Measurements from ENCODE around the gene UFD1.

UFD1 gene

GRCh38 chr22:19517919-19518611, 39.1 kb upstream of the UFD1 start:
- Mint-ChIP-seq H3K9me3 (peaks cover 7% of the 10 kb centered on the region), H3K36me3 (ENCODE audit: low read depth) (peaks cover 30% of the 10 kb centered on the region), H3K27me3 (ENCODE audit: low read depth, poor library complexity) (peaks cover 25% of the 10 kb centered on the region), H3K4me3 (no peak overlapping the region), H3K27ac (peak overlapping the region; percentile 93), H3K4me1 (peaks cover 11% of the 10 kb centered on the region)
- TF ChIP-seq CTCF (IDR thresholded peaks at IDR 0.05): no peak
- no peak for DNase-seq

GRCh38 chr22:19517171-19517500, 38.1 kb upstream of the UFD1 start:
- peaks cover 6% of the 10 kb centered on the region for H3K4me1 Mint-ChIP-seq
- peaks cover 7% of the 10 kb centered on the region for H3K9me3 Mint-ChIP-seq
- H3K4me3 Mint-ChIP-seq: no peak overlapping the region
- no peak for DNase-seq
- no peak overlapping the region for H3K27ac Mint-ChIP-seq
- H3K36me3 Mint-ChIP-seq (ENCODE audit: low read depth): peaks cover 40% of the 10 kb centered on the region
- TF ChIP-seq CTCF (IDR thresholded peaks at IDR 0.05): no peak
- H3K27me3 Mint-ChIP-seq (ENCODE audit: low read depth, poor library complexity): peaks cover 15% of the 10 kb centered on the region

- no peak overlapping the region for H3K4me3 Mint-ChIP-seq
Measured at GRCh38 chr22:19516378-19517170, 37.6 kb upstream of the UFD1 start.

GRCh38 chr22:19515654-19516377, 36.8 kb upstream of the UFD1 start:
- Mint-ChIP-seq H3K27ac (no peak overlapping the region), H3K27me3 (ENCODE audit: low read depth, poor library complexity) (peaks cover 4% of the 10 kb centered on the region), H3K4me1 (peaks cover 6% of the 10 kb centered on the region), H3K9me3 (peaks cover 7% of the 10 kb centered on the region), H3K36me3 (ENCODE audit: low read depth) (peaks cover 43% of the 10 kb centered on the region), H3K4me3 (no peak overlapping the region)
- DNase-seq: no peak
- TF ChIP-seq CTCF (IDR thresholded peaks at IDR 0.05): no peak

More at GRCh38 chr22:19516378-19517170, 37.6 kb upstream of the UFD1 start:
- H3K27ac Mint-ChIP-seq: no peak overlapping the region
- peaks cover 10% of the 10 kb centered on the region for H3K27me3 Mint-ChIP-seq (ENCODE audit: low read depth, poor library complexity)
- peaks cover 45% of the 10 kb centered on the region for H3K36me3 Mint-ChIP-seq (ENCODE audit: low read depth)
- peaks cover 6% of the 10 kb centered on the region for H3K4me1 Mint-ChIP-seq
- no peak for TF ChIP-seq CTCF (IDR thresholded peaks at IDR 0.05)
- no peak for DNase-seq
- H3K9me3 Mint-ChIP-seq: peaks cover 7% of the 10 kb centered on the region

- Mint-ChIP-seq H3K4me3 (no peak overlapping the region), H3K27me3 (ENCODE audit: low read depth, poor library complexity) (peaks cover 3% of the 10 kb centered on the region), H3K27ac (no peak overlapping the region), H3K9me3 (peaks cover 7% of the 10 kb centered on the region), H3K36me3 (ENCODE audit: low read depth) (peaks cover 39% of the 10 kb centered on the region), H3K4me1 (peaks cover 6% of the 10 kb centered on the region)
- no peak for DNase-seq
- TF ChIP-seq CTCF (IDR thresholded peaks at IDR 0.05): no peak
Measured at GRCh38 chr22:19514831-19515565, 36.0 kb upstream of the UFD1 start.

Data from nephron progenitor cell (in vitro differentiated cells).